Type B pancreatic cell (in vitro differentiated cells): ENCODE measurements around the gene FAM50B. TPM values are rescaled to one million over a fixed set of nuclear protein-coding genes. Genes with fewer than 3 reads are reported as not detected.

Experiments
- DNase-seq: peaks from one replicate; pipeline ENCODE4 v3.0.0; 2021; ENCODE audit warnings: mixed read lengths; ENCODE audit not compliant: unreplicated experiment; ENCODE audit errors: extremely low spot score
- H3K27ac Mint-ChIP-seq: 2 replicates; pipeline ENCODE4 v1.8.0; 2021; ENCODE audit warnings: mild to moderate bottlenecking, mixed read lengths
- H3K27me3 Mint-ChIP-seq: 2 replicates; pipeline ENCODE4 v1.8.0; 2021; ENCODE audit warnings: mixed read lengths
- H3K36me3 Mint-ChIP-seq: 2 replicates; pipeline ENCODE4 v1.8.0; 2021; ENCODE audit warnings: mixed read lengths
- H3K4me1 Mint-ChIP-seq: one replicate; pipeline ENCODE4 v1.8.0; 2021; ENCODE audit warnings: mixed read lengths; ENCODE audit not compliant: unreplicated experiment
- H3K4me3 Mint-ChIP-seq: 2 replicates; pipeline ENCODE4 v1.8.0; 2021; ENCODE audit warnings: mild to moderate bottlenecking, mixed read lengths
- H3K9me3 Mint-ChIP-seq: 2 replicates; pipeline ENCODE4 v1.8.0; 2021; ENCODE audit warnings: mixed read lengths
- CTCF ChIP-seq: fragments of 200-600 bp; sonication (generic); conservative IDR thresholded peaks from 2 replicates; pipeline ENCODE4 v1.5.0; 2021; ENCODE audit warnings: antibody characterized with exemption, mild to moderate bottlenecking
- total RNA-seq: library from RNA; stranded (reverse); gene quantifications from 2 replicates; pipeline ENCODE4 v1.2.1, GENCODE V29; 2021; ENCODE audit warnings: low replicate concordance

The FAM50B gene
- total RNA-seq, 1 donor from 2014 or later: 1.8 TPM

- no peak for TF ChIP-seq CTCF
- Mint-ChIP-seq H3K27ac (no peak overlapping the region), H3K27me3 (no peaks in the 10 kb centered on the region), H3K4me1 (peaks cover 19% of the 10 kb centered on the region), H3K4me3 (no peak overlapping the region), H3K36me3 (no peaks in the 10 kb centered on the region), H3K9me3 (no peaks in the 10 kb centered on the region)
- DNase-seq: no peak
Observed at GRCh38 chr6:3872370-3872854, 23.2 kb downstream of the FAM50B start.

- DNase-seq: no peak
- no peak overlapping the region for H3K4me3 Mint-ChIP-seq
- H3K9me3 Mint-ChIP-seq: no peaks in the 10 kb centered on the region
- TF ChIP-seq CTCF: no peak
- H3K27ac Mint-ChIP-seq: no peak overlapping the region
- no peaks in the 10 kb centered on the region for H3K27me3 Mint-ChIP-seq
- no peaks in the 10 kb centered on the region for H3K36me3 Mint-ChIP-seq
- peaks cover 19% of the 10 kb centered on the region for H3K4me1 Mint-ChIP-seq
Observed at GRCh38 chr6:3873051-3873450, 23.9 kb downstream of the FAM50B start.

- no peaks in the 10 kb centered on the region for H3K9me3 Mint-ChIP-seq
- no peak overlapping the region for H3K4me3 Mint-ChIP-seq
- H3K36me3 Mint-ChIP-seq: no peaks in the 10 kb centered on the region
- TF ChIP-seq CTCF: no peak
- H3K4me1 Mint-ChIP-seq: peaks cover 14% of the 10 kb centered on the region
- no peak overlapping the region for H3K27ac Mint-ChIP-seq
- no peak for DNase-seq
- H3K27me3 Mint-ChIP-seq: no peaks in the 10 kb centered on the region
Observed at GRCh38 chr6:3874069-3874468, 24.9 kb downstream of the FAM50B start.

GRCh38 chr6:3875486-3875885 lies 26.3 kb downstream of the FAM50B start:
- no peak for DNase-seq
- Mint-ChIP-seq H3K4me3 (no peak overlapping the region), H3K9me3 (peaks cover 1% of the 10 kb centered on the region), H3K36me3 (no peaks in the 10 kb centered on the region), H3K4me1 (peaks cover under 1% of the 10 kb centered on the region), H3K27me3 (no peaks in the 10 kb centered on the region), H3K27ac (no peak overlapping the region)
- no peak for TF ChIP-seq CTCF

- H3K4me1 Mint-ChIP-seq: no peaks in the 10 kb centered on the region
- TF ChIP-seq CTCF: no peak
- H3K4me3 Mint-ChIP-seq: no peak overlapping the region
- peaks cover 6% of the 10 kb centered on the region for H3K9me3 Mint-ChIP-seq
- no peak for DNase-seq
- H3K27ac Mint-ChIP-seq: no peak overlapping the region
- H3K27me3 Mint-ChIP-seq: no peaks in the 10 kb centered on the region
- H3K36me3 Mint-ChIP-seq: no peaks in the 10 kb centered on the region
Observed at GRCh38 chr6:3876101-3876500, 26.9 kb downstream of the FAM50B start.

- no peak overlapping the region for H3K27ac Mint-ChIP-seq
- no peaks in the 10 kb centered on the region for H3K4me1 Mint-ChIP-seq
- H3K27me3 Mint-ChIP-seq: no peaks in the 10 kb centered on the region
- no peaks in the 10 kb centered on the region for H3K36me3 Mint-ChIP-seq
- no peak for TF ChIP-seq CTCF
- DNase-seq: no peak
- peaks cover 6% of the 10 kb centered on the region for H3K9me3 Mint-ChIP-seq
- no peak overlapping the region for H3K4me3 Mint-ChIP-seq
Observed at GRCh38 chr6:3876866-3877265, 27.7 kb downstream of the FAM50B start.
